SU-DHL-6 (cell line): Measurements from ENCODE around the gene GMPPA.

Experiments used
- H2AFZ ChIP-seq: fragments of 200-600 bp; sonication (generic); 2 replicates; pipeline ENCODE4 v1.6.1; 2014; ENCODE audit warnings: low read depth, mild to moderate bottlenecking, moderate library complexity, mixed read lengths, antibody characterized with exemption, low read length; ENCODE audit not compliant: severe bottlenecking
- H3F3A ChIP-seq: fragments of 200-600 bp; shearing (Covaris generic); 2 replicates; pipeline ENCODE4 v1.6.0; 2016; ENCODE audit warnings: antibody characterized with exemption, mild to moderate bottlenecking; ENCODE audit not compliant: insufficient read depth
- H3K27ac ChIP-seq: fragments of 200-600 bp; sonication (generic); 2 replicates; pipeline ENCODE4 v1.5.1; 2016; ENCODE audit warnings: low read depth, mild to moderate bottlenecking, low read length, moderate library complexity, mixed read lengths
- H3K27me3 ChIP-seq: fragments of 200-600 bp; sonication (generic), shearing (Covaris generic); 2 replicates; pipeline ENCODE4 v1.6.0; 2014; ENCODE audit warnings: mild to moderate bottlenecking, low read length
- H3K36me3 ChIP-seq: fragments of 200-600 bp; sonication (generic); 2 replicates; pipeline ENCODE4 v1.6.1; 2014; ENCODE audit warnings: mild to moderate bottlenecking, low read length, mixed read lengths
- H3K4me2 ChIP-seq: fragments of 300-600, 200-600 bp; shearing (Covaris generic), sonication (generic); 2 replicates; pipeline ENCODE4 v1.6.0; 2014; ENCODE audit warnings: low read length, low read depth, mild to moderate bottlenecking; ENCODE audit not compliant: poor library complexity, severe bottlenecking
- H3K4me3 ChIP-seq: fragments of 200-600 bp; sonication (generic); 2 replicates; pipeline ENCODE4 v1.5.1; 2014; ENCODE audit warnings: antibody characterized with exemption, low read length, mild to moderate bottlenecking, mixed read lengths; ENCODE audit not compliant: insufficient read depth, poor library complexity, severe bottlenecking
- H3K79me2 ChIP-seq: fragments of 200-600 bp; sonication (generic); 2 replicates; pipeline ENCODE4 v1.6.1; 2014; ENCODE audit warnings: mild to moderate bottlenecking, low read length, moderate library complexity; ENCODE audit not compliant: insufficient read depth
- H3K9ac ChIP-seq: fragments of 200-600 bp; sonication (generic); 2 replicates; pipeline ENCODE4 v1.7.0; 2014; ENCODE audit warnings: mild to moderate bottlenecking, low read length
- H3K9me2 ChIP-seq: fragments of 200-600 bp; sonication (generic); replicated peaks from 2 replicates; pipeline ENCODE4 v1.6.1; 2014; ENCODE audit warnings: low read length; ENCODE audit not compliant: insufficient read depth
- H3K9me3 ChIP-seq: fragments of 200-600 bp; sonication (generic); 2 replicates; pipeline ENCODE4 v1.6.1; 2014; ENCODE audit warnings: low read length, mixed read lengths; ENCODE audit not compliant: insufficient read depth
- H4K20me1 ChIP-seq: fragments of 200-600 bp; sonication (generic); 2 replicates; pipeline ENCODE4 v1.6.1; 2014; ENCODE audit warnings: low read depth, mild to moderate bottlenecking, antibody characterized with exemption, low read length, moderate library complexity, mixed read lengths
- CTCF ChIP-seq: fragments of 200-600 bp; sonication (generic); IDR thresholded peaks from one replicate; pipeline ENCODE4 v1.5.1; 2017; ENCODE audit warnings: antibody characterized with exemption, mild to moderate bottlenecking, low read length, moderate library complexity; ENCODE audit not compliant: insufficient read depth, poor library complexity, severe bottlenecking
- EZH2phosphoT487 ChIP-seq: fragments of 200-600 bp; sonication (generic), shearing (Covaris generic); conservative IDR thresholded peaks from 2 replicates; pipeline ENCODE4 v1.6.1; 2018; ENCODE audit warnings: mild to moderate bottlenecking, antibody characterized with exemption, low read length, moderate library complexity, mixed read lengths

The GMPPA gene

GRCh38 chr2:219462349-219462748, 36.3 kb upstream of the GMPPA start:
- no peak overlapping the region for H3K27ac ChIP-seq
- H3K27me3 ChIP-seq, result no peaks in the 10 kb centered on the region
- no peaks in the 10 kb centered on the region for H4K20me1 ChIP-seq
- H3K79me2 ChIP-seq, result no peaks in the 10 kb centered on the region
- H3K36me3 ChIP-seq, result no peaks in the 10 kb centered on the region
- H3K4me2 ChIP-seq, result no peak overlapping the region
- H3F3A ChIP-seq, result no peaks in the 10 kb centered on the region
- H2AFZ ChIP-seq, result no peak overlapping the region
- H3K9ac ChIP-seq, result no peak overlapping the region
- H3K9me3 ChIP-seq, result no peaks in the 10 kb centered on the region
- H3K9me2 ChIP-seq, result no peaks in the 10 kb centered on the region
- TF ChIP-seq EZH2phosphoT487 (no peak), CTCF (no peak)
- no peak overlapping the region for H3K4me3 ChIP-seq

- no peaks in the 10 kb centered on the region for H4K20me1 ChIP-seq
- H3F3A ChIP-seq, result no peaks in the 10 kb centered on the region
- H3K9me2 ChIP-seq, result no peaks in the 10 kb centered on the region
- H2AFZ ChIP-seq, result no peak overlapping the region
- H3K36me3 ChIP-seq, result no peaks in the 10 kb centered on the region
- H3K79me2 ChIP-seq, result no peaks in the 10 kb centered on the region
- no peak for TF ChIP-seq EZH2phosphoT487
- TF ChIP-seq CTCF, result no peak
- H3K27ac ChIP-seq, result no peak overlapping the region
- no peaks in the 10 kb centered on the region for H3K9me3 ChIP-seq
- no peaks in the 10 kb centered on the region for H3K27me3 ChIP-seq
- no peak overlapping the region for H3K9ac ChIP-seq
- no peak overlapping the region for H3K4me3 ChIP-seq
- H3K4me2 ChIP-seq, result no peak overlapping the region
These were observed 34.2 kb upstream of the GMPPA start for GRCh38 chr2:219464286-219465032.

GRCh38 chr2:219465659-219466561, 32.8 kb upstream of the GMPPA start:
- H3K27ac ChIP-seq, result no peak overlapping the region
- no peak overlapping the region for H3K9ac ChIP-seq
- H3K36me3 ChIP-seq, result no peaks in the 10 kb centered on the region
- H4K20me1 ChIP-seq, result no peaks in the 10 kb centered on the region
- H3K27me3 ChIP-seq, result no peaks in the 10 kb centered on the region
- no peaks in the 10 kb centered on the region for H3K9me3 ChIP-seq
- H2AFZ ChIP-seq, result no peak overlapping the region
- no peak overlapping the region for H3K4me2 ChIP-seq
- no peak overlapping the region for H3K4me3 ChIP-seq
- no peaks in the 10 kb centered on the region for H3K79me2 ChIP-seq
- H3K9me2 ChIP-seq, result no peaks in the 10 kb centered on the region
- TF ChIP-seq CTCF (no peak), EZH2phosphoT487 (no peak)
- H3F3A ChIP-seq, result no peaks in the 10 kb centered on the region
